Measurements from ENCODE around the gene ANXA8. TPM values are rescaled to one million over a fixed set of nuclear protein-coding genes. Genes with fewer than 3 reads are reported as not detected.

ANXA8 gene
- polyA plus RNA-seq, 1 donor from 2014 or later, result not detected

DNA sequence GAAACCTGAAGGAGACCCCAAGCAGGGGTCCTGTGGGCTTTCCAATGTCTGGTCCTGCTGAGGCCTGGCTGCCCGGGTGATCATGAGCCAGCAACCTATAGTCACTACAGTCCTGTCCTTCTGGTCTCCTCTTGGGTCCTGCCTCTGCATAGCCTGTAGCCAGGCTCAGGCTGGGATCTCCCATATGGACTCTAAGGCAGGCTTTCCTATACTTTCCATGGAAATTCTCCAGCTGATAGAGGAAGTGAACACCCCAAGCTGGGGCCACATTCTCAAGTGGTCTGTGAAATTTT is 26.4 kb downstream of the ANXA8 start:
- H3K4me3 ChIP-seq (ENCODE audit: low read length), result no peak overlapping the region
- no peaks in the 10 kb centered on the region for H3K79me2 ChIP-seq (replicated peaks; ENCODE audit: insufficient read depth, low read length)
- no peaks in the 10 kb centered on the region for H4K20me1 ChIP-seq (ENCODE audit: insufficient read depth)
- H3K36me3 ChIP-seq (ENCODE audit: insufficient read depth, low read length), result no peaks in the 10 kb centered on the region
- no peaks in the 10 kb centered on the region for H3K27me3 ChIP-seq (ENCODE audit: insufficient read depth, low read depth, low read length)
- no peaks in the 10 kb centered on the region for H3F3A ChIP-seq (ENCODE audit: insufficient read depth, low read length, poor library complexity, severe bottlenecking)
- no peaks in the 10 kb centered on the region for H3K9me3 ChIP-seq (ENCODE audit: low read length)
- no peak overlapping the region for H3K4me2 ChIP-seq (ENCODE audit: low read length)
- no peak overlapping the region for H3K27ac ChIP-seq (ENCODE audit: low read length)
- H2AFZ ChIP-seq (ENCODE audit: low read depth, low read length), result no peak overlapping the region
- no peaks in the 10 kb centered on the region for H3K9me2 ChIP-seq (ENCODE audit: insufficient read depth, low read length)
- TF ChIP-seq MXI1 (conservative IDR thresholded peaks at IDR 0.05; ENCODE audit: poor library complexity, severe bottlenecking), result no peak
- TF ChIP-seq CTCF (IDR thresholded peaks at IDR 0.05; ENCODE audit: poor library complexity, severe bottlenecking), result no peak
- TF ChIP-seq SMC3 (conservative IDR thresholded peaks at IDR 0.05; ENCODE audit: poor library complexity), result no peak
- TF ChIP-seq EP300 (conservative IDR thresholded peaks at IDR 0.05; ENCODE audit: poor library complexity, severe bottlenecking), result no peak
- no peak for TF ChIP-seq RAD21 (conservative IDR thresholded peaks at IDR 0.05)
- TF ChIP-seq EZH2 (IDR thresholded peaks at IDR 0.05; ENCODE audit: borderline replicate concordance, insufficient read depth, low read length, poor library complexity, severe bottlenecking), result no peak
- TF ChIP-seq, protein P1, sequence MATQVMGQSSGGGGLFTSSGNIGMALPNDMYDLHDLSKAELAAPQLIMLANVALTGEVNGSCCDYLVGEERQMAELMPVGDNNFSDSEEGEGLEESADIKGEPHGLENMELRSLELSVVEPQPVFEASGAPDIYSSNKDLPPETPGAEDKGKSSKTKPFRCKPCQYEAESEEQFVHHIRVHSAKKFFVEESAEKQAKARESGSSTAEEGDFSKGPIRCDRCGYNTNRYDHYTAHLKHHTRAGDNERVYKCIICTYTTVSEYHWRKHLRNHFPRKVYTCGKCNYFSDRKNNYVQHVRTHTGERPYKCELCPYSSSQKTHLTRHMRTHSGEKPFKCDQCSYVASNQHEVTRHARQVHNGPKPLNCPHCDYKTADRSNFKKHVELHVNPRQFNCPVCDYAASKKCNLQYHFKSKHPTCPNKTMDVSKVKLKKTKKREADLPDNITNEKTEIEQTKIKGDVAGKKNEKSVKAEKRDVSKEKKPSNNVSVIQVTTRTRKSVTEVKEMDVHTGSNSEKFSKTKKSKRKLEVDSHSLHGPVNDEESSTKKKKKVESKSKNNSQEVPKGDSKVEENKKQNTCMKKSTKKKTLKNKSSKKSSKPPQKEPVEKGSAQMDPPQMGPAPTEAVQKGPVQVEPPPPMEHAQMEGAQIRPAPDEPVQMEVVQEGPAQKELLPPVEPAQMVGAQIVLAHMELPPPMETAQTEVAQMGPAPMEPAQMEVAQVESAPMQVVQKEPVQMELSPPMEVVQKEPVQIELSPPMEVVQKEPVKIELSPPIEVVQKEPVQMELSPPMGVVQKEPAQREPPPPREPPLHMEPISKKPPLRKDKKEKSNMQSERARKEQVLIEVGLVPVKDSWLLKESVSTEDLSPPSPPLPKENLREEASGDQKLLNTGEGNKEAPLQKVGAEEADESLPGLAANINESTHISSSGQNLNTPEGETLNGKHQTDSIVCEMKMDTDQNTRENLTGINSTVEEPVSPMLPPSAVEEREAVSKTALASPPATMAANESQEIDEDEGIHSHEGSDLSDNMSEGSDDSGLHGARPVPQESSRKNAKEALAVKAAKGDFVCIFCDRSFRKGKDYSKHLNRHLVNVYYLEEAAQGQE (IDR thresholded peaks at IDR 0.05; ENCODE audit: borderline replicate concordance), result no peak
- TF ChIP-seq TAF1 (IDR thresholded peaks at IDR 0.05; ENCODE audit: low read depth), result no peak
- no peak for TF ChIP-seq POLR2AphosphoS5 (IDR thresholded peaks at IDR 0.05)
- H3K9ac ChIP-seq (ENCODE audit: low read length), result no peak overlapping the region

- Histone ChIP-seq H3K9ac (ENCODE audit: low read length) (no peak overlapping the region), H3K4me3 (ENCODE audit: low read length) (no peak overlapping the region), H3K79me2 (replicated peaks; ENCODE audit: insufficient read depth, low read length) (no peaks in the 10 kb centered on the region), H3K36me3 (ENCODE audit: insufficient read depth, low read length) (no peaks in the 10 kb centered on the region), H3F3A (ENCODE audit: insufficient read depth, low read length, poor library complexity, severe bottlenecking) (no peaks in the 10 kb centered on the region), H3K9me3 (ENCODE audit: low read length) (no peaks in the 10 kb centered on the region), H4K20me1 (ENCODE audit: insufficient read depth) (no peaks in the 10 kb centered on the region), H3K9me2 (ENCODE audit: insufficient read depth, low read length) (no peaks in the 10 kb centered on the region), H3K27ac (ENCODE audit: low read length) (no peak overlapping the region), H3K4me2 (ENCODE audit: low read length) (no peak overlapping the region), H2AFZ (ENCODE audit: low read depth, low read length) (no peak overlapping the region), H3K27me3 (ENCODE audit: insufficient read depth, low read depth, low read length) (no peaks in the 10 kb centered on the region)
- TF ChIP-seq RAD21 (conservative IDR thresholded peaks at IDR 0.05), result no peak
- TF ChIP-seq MXI1 (conservative IDR thresholded peaks at IDR 0.05; ENCODE audit: poor library complexity, severe bottlenecking), result no peak
- TF ChIP-seq, protein P1 (IDR thresholded peaks at IDR 0.05; ENCODE audit: borderline replicate concordance), result no peak
- TF ChIP-seq CTCF (IDR thresholded peaks at IDR 0.05; ENCODE audit: poor library complexity, severe bottlenecking), result no peak
- no peak for TF ChIP-seq EP300 (conservative IDR thresholded peaks at IDR 0.05; ENCODE audit: poor library complexity, severe bottlenecking)
- no peak for TF ChIP-seq EZH2 (IDR thresholded peaks at IDR 0.05; ENCODE audit: borderline replicate concordance, insufficient read depth, low read length, poor library complexity, severe bottlenecking)
- no peak for TF ChIP-seq POLR2AphosphoS5 (IDR thresholded peaks at IDR 0.05)
- no peak for TF ChIP-seq SMC3 (conservative IDR thresholded peaks at IDR 0.05; ENCODE audit: poor library complexity)
- TF ChIP-seq TAF1 (IDR thresholded peaks at IDR 0.05; ENCODE audit: low read depth), result no peak
Observed at GRCh38 chr10:47456794-47457527, 27.0 kb downstream of the ANXA8 start.

Measured in neural cell (in vitro differentiated cells).